ENCODE data around the gene LAMB4. TPM values are rescaled to one million over a fixed set of nuclear protein-coding genes. Genes with fewer than 3 reads are reported as not detected.

LAMB4 gene
- total RNA-seq, 1 donor from 2014 or later = not detected

DNA sequence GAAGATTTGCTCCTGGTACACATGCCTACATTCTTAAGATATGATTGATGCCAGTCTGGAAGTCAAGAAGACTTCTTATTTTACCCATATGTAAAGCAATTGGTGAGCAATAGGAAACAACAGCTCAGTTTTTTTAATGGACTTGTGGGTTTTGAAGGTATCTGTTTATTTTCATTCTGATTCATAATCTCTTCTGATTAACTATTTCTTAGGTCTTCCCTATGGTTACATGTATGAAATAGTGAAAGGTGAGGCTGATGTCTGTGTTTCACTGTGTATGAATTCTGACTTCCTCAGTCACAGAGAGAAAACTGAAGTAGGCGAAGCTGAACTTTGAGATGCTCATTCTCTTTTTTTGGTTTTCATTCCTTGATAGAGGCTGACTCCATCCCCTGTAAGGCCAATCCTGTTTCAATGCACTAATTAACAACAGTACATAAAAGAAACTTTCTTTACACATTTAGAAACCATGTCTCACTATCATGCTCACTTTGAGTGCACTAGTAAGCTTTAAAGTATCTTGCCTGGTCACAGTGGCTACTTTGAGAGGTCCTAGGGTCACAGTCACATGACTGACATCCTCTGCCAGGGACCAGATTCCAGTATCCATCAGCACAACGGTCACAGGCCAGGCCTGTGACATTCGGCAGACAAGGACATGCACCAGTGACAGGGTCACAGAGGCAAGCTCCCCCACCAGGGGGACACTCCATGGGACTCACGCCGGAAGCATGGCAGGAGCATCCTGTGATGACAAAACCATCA, 67.7 kb downstream of the LAMB4 start:
- TF ChIP-seq, protein P1, sequence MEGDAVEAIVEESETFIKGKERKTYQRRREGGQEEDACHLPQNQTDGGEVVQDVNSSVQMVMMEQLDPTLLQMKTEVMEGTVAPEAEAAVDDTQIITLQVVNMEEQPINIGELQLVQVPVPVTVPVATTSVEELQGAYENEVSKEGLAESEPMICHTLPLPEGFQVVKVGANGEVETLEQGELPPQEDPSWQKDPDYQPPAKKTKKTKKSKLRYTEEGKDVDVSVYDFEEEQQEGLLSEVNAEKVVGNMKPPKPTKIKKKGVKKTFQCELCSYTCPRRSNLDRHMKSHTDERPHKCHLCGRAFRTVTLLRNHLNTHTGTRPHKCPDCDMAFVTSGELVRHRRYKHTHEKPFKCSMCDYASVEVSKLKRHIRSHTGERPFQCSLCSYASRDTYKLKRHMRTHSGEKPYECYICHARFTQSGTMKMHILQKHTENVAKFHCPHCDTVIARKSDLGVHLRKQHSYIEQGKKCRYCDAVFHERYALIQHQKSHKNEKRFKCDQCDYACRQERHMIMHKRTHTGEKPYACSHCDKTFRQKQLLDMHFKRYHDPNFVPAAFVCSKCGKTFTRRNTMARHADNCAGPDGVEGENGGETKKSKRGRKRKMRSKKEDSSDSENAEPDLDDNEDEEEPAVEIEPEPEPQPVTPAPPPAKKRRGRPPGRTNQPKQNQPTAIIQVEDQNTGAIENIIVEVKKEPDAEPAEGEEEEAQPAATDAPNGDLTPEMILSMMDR (IDR thresholded peaks at IDR 0.05) = no peak
- no peak for DNase-seq
- Histone ChIP-seq H3K4me3 (no peak overlapping the region), H3K27me3 (no peaks in the 10 kb centered on the region), H3K36me3 (no peaks in the 10 kb centered on the region), H3K4me1 (peaks cover 4% of the 10 kb centered on the region), H3K27ac (no peak overlapping the region), H3K9me3 (no peaks in the 10 kb centered on the region)
- ATAC-seq = no peak
- intact Hi-C loops (cut with DNase I) = no loop called here

DNA sequence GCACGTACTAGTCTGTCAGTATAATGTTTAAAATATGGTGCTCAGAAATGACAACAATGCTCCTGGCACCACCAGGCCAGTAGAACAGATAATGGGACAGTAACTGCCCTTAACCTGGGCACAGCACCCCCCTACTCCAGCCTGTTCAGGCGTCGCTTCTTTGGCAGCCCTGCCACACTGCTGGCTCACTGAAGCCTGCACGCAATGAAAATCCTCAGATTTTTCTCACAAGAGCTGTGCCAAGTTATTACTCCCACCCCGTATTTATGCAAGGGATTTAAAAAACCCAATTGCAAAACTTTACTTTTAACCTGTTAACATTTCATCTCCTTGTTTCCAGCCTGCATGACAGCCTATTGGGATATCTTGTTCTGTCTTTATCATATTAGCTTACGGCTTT, 70.6 kb downstream of the LAMB4 start:
- no peak overlapping the region for H3K27ac ChIP-seq
- TF ChIP-seq, protein P1 (IDR thresholded peaks at IDR 0.05) = no peak
- no peak for ATAC-seq
- H3K4me1 ChIP-seq = peaks cover 4% of the 10 kb centered on the region
- intact Hi-C loops (cut with DNase I) = no loop called here
- H3K9me3 ChIP-seq = no peaks in the 10 kb centered on the region
- no peaks in the 10 kb centered on the region for H3K27me3 ChIP-seq
- no peaks in the 10 kb centered on the region for H3K36me3 ChIP-seq
- H3K4me3 ChIP-seq = no peak overlapping the region
- no peak for DNase-seq

DNA sequence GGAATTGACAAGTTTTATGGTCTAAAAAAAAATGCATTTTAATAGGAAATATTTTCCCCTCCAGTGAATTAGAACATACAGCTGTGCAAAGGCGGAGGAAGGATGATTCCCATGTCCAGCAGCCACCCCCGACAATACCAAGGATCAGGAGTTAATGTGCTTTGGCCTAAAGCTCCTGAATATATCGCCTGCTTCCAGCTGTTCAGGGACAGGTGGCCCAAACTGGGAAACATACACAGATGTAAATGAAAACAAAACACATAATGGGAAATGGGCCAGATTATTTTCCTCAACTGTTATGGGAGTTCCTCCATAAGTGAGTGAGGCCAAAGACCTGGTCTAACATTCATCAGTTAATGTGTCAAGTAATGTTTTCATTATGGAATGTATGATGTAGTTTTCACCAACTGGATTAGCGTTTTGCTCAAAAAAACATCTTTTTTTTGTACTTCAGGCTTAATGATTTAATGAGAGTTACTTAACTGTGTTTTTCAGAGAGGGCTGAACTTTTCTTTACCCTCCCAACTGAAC, 72.1 kb downstream of the LAMB4 start:
- Histone ChIP-seq H3K9me3 (no peaks in the 10 kb centered on the region), H3K4me3 (no peak overlapping the region), H3K27ac (no peak overlapping the region), H3K27me3 (no peaks in the 10 kb centered on the region), H3K4me1 (peaks cover 4% of the 10 kb centered on the region), H3K36me3 (no peaks in the 10 kb centered on the region)
- ATAC-seq (no peak), DNase-seq (no peak)
- TF ChIP-seq, protein P1 (IDR thresholded peaks at IDR 0.05) = no peak
- intact Hi-C loops (cut with DNase I) = no loop called here

DNA sequence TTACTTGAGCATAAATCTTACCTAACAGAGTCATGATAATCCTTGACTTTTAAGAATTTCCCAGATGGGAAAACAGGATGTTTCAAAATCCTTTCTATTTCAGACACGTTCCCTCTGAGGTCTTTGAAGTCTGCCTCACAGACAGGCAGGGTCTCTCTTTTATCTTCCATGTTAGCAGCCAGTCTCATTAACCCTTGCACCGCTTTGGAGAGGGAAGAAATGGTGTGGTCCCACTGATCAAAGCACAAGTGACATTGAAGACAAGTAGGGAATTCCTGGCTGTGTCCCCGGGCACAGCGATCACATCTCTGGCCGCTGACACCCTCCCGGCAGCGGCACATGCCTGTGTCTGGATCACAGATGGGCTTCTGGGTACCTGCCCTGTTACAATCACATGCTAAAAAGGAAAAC, 74.5 kb downstream of the LAMB4 start:
- no peak overlapping the region for H3K27ac ChIP-seq
- no peak overlapping the region for H3K4me3 ChIP-seq
- no peaks in the 10 kb centered on the region for H3K9me3 ChIP-seq
- no peaks in the 10 kb centered on the region for H3K36me3 ChIP-seq
- ATAC-seq (no peak), DNase-seq (no peak)
- H3K27me3 ChIP-seq = no peaks in the 10 kb centered on the region
- intact Hi-C loops (cut with DNase I) = no loop called here
- peaks cover 4% of the 10 kb centered on the region for H3K4me1 ChIP-seq
- TF ChIP-seq, protein P1 (IDR thresholded peaks at IDR 0.05) = no peak

DNA sequence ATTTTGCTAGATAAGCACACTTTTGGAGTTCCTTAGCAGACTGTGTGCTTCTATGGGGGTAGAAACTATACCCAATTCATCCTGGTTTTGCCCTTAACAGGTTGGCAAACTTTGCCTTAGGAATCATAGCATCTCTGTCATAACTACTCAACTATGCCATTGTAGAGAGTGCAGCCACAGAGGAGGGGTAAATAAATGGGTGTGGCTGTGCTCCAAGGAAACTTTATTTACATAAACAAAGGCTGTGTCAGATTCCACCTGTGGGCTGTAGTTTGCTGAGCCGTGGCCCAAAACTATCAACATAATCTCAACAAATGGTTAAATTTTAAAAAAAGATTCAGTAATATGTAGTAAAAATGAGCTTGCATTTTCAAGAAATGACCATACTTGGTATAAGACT, 75.6 kb downstream of the LAMB4 start:
- H3K27me3 ChIP-seq = no peaks in the 10 kb centered on the region
- no peaks in the 10 kb centered on the region for H3K4me1 ChIP-seq
- H3K27ac ChIP-seq = no peak overlapping the region
- TF ChIP-seq, protein P1 (IDR thresholded peaks at IDR 0.05) = no peak
- H3K9me3 ChIP-seq = no peaks in the 10 kb centered on the region
- DNase-seq = no peak
- H3K36me3 ChIP-seq = no peaks in the 10 kb centered on the region
- ATAC-seq = no peak
- intact Hi-C loops (cut with DNase I) = no loop called here
- H3K4me3 ChIP-seq = no peak overlapping the region
